ENCODE data around the gene LIPT2. TPM values are rescaled to one million over a fixed set of nuclear protein-coding genes. Genes with fewer than 3 reads are reported as not detected.

LIPT2 gene
- total RNA-seq, 1 donor from 2014 or later = 1.4 TPM

DNA sequence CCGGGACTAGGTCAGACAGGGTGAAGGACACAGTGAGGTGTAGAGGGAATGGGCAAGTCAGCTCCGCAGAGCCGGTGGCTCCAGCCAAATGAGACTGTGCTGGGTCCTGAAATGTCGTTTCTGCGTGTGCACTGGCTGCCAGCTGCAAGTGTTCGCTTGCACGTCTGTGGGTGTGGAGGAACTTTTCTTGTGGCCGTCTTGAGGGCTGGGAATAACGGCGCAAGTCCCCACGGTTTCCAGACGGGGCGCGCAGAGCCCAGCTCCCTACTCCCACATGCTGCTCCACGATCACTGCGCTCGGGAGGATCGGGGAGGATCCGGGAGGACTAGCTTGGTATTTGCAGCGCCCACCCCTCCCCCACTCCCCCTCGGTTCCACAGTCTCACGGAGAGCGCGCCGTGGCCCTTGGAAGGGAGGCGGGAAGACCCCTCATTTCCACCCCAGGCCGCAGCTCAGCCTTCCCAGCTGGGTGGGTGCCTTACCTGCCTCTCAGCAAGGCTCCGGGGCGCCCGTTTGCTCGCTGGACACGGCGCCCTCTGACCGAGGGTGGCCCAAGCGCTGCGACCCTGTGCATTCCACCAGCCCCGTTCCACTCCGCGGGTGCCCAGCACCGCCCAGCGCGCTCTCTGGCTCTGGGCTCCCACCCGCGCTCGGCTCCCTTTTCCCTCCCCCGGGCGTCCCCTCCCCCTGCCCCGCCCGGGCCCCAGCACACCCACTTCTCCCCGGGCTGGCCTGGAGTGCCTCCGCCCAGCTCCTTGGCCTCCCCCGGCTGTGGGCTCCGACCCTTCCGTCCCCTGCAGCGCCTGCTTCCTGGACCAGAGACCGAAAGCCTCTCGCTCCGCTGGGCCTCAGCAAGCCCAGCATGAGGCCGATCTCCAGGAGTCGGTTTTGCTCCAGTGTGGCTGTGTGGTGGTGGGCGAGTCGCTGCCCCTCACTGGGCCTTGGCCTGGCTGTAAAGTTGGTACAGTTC lies 26.3 kb downstream of the LIPT2 start, which contains the start of gene KCNE3:
KCNE3 (minus strand) TSS at position 634 of the 970 bp plus-strand sequence. CDS start 9,986 bp downstream, outside the sequence.
- intact Hi-C loops (cut with micrococcal nuclease) = no loop called here

- intact Hi-C loops (cut with micrococcal nuclease) = no loop called here
Measured at GRCh38 chr11:74465291-74465708, 28.2 kb downstream of the LIPT2 start.

GRCh38 chr11:74464746-74465145 lies 28.8 kb downstream of the LIPT2 start:
- intact Hi-C loops (cut with micrococcal nuclease) = no loop called here

- intact Hi-C loops (cut with micrococcal nuclease) = no loop called here
Measured at GRCh38 chr11:74463216-74463615, 30.3 kb downstream of the LIPT2 start.

DNA sequence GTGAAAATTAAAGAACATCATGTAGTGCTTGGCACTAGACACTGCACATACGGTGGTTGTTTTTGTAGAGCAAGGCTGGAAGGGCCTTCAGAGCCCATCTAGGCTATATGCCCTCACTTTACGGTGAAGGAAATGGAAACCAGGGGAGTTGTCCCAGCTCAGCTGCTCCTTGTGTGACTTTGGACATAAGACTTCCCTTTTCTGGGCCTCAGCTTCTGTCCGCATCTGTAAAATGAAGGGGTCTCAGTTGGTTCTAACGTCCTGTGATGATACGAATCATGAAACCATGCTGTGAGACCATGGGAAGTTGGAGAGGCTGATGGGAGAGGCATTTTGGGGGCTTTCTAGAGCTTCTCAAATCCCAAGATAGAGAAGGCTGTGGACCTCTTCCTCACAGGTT lies 30.9 kb downstream of the LIPT2 start:
- intact Hi-C loops (cut with micrococcal nuclease) = no loop called here

DNA sequence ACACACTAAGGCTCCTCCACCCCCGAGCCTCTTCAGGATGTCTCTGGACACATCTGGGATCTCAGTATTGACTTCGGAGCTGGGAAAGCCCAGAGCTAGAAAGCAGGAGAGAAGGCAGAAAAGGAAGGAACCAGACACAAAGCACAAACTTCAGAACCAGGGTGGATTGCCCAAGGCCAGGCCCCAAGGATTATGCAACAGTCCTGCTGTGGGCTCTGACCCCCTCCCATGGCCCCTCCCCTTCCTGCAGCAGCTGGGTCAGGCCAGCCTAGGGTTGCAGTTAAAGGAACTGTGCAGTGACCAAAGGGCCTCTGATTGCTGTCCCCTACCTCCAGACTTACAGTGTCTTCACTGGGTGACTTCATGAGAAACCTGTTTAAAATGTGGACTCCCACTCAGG lies 31.5 kb downstream of the LIPT2 start:
- intact Hi-C loops (cut with micrococcal nuclease) = no loop called here

- intact Hi-C loops (cut with micrococcal nuclease) = no loop called here
Measured at GRCh38 chr11:74460481-74461154, 32.9 kb downstream of the LIPT2 start.

- intact Hi-C loops (cut with micrococcal nuclease) = no loop called here
Measured at GRCh38 chr11:74460065-74460464, 33.5 kb downstream of the LIPT2 start.

GRCh38 chr11:74459584-74459983 lies 33.9 kb downstream of the LIPT2 start:
- intact Hi-C loops (cut with micrococcal nuclease) = no loop called here

- intact Hi-C loops (cut with micrococcal nuclease) = no loop called here
Measured at GRCh38 chr11:74457356-74457755, 36.2 kb downstream of the LIPT2 start.

GRCh38 chr11:74453373-74453975 lies 40.0 kb downstream of the LIPT2 start:
- intact Hi-C loops (cut with micrococcal nuclease) = loop anchor here (1.0 to 2.0 kb wide), 3 partner anchors 117 to 417 kb away; no protein-coding TSS in a partner anchor

GRCh38 chr11:74452366-74452765 lies 41.2 kb downstream of the LIPT2 start:
- intact Hi-C loops (cut with micrococcal nuclease) = loop anchor here (2.0 kb wide), 1 partner anchor 418 kb away; no protein-coding TSS in a partner anchor

GRCh38 chr11:74450318-74450717 lies 43.2 kb downstream of the LIPT2 start:
- intact Hi-C loops (cut with micrococcal nuclease) = no loop called here

- intact Hi-C loops (cut with micrococcal nuclease) = loop anchor here (1.0 kb wide), 4 partner anchors 44 to 485 kb away; partner anchors contain the start of gene LIPT2
Measured at GRCh38 chr11:74449369-74449931, 44.1 kb downstream of the LIPT2 start.

DNA sequence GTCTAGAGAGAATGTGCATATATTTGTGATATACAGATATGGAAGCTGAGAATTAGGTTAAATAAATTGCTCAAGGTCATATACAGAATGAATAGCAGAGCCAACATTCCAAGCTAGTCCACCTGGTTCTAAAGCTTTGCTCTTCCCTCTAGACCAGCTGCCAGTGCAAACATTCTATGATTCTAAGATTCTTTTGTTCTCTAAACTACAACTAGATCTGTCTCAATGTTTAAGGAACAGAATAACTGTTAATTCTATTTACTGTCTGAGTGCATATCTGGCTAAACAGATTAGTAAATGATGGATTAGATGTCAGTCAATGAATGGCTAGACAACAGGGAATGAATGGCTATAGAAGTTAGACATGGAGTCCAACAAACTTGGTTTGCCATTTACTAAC lies 45.8 kb downstream of the LIPT2 start:
- intact Hi-C loops (cut with micrococcal nuclease) = no loop called here

DNA sequence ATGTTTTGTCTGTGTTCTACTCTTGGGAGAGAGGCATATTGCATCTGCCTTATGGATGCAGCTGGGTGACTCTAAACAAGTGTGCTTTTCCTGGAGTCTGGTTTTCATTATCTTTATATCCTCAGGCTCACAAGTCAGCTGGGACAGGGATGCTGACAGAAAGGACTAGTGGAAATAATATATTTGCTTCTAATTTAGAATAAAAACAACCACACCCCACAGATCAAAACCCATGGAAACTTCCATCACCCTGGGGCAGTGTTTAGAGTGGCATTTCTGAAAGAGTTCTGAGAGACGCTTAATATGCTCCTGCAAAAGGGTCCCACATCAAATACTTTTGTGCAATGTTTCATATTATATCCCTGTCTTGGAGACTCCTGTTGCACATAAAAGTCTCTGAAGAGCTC lies 47.0 kb downstream of the LIPT2 start:
- intact Hi-C loops (cut with micrococcal nuclease) = no loop called here

GRCh38 chr11:74444173-74444826 lies 49.2 kb downstream of the LIPT2 start:
- intact Hi-C loops (cut with micrococcal nuclease) = no loop called here

DNA sequence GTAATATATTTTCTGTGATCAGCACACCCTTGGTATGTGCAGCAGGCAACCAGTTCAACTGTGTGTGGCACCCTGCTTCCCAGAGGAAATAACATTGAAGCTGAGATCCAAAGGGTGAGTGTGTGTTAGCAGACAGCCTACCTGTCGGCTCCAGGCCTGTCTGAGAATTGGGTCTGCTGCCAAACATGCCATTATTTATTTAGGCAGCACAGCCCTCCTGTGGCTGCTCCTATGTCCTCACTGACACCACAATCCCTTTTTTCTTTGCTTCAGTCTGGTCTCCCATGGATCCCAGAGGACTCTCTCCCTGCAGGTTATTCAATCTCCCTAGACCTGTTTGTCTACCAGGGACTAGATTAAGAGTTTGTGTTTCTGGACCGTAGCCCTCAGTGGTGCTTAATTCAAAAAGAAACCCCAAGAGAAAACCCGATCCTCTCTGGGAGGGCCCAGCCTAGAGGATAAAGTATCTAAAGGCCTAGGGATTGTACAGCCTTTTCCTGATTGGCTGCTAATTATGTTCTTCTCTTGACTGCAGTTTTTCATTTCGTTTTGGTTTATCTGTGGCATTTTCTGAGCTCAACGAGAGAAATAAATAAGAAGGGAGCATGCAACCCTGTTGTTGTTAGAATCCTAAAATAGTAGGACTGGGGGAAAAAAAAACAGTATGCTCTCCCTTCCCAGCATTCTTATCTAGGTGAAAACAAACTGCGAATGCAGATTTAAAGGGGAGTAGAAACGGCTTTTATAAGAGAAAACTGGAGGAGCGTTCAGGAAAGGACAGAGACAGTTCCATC lies 50.3 kb downstream of the LIPT2 start:
- intact Hi-C loops (cut with micrococcal nuclease) = no loop called here

GRCh38 chr11:74442636-74443035 lies 50.9 kb downstream of the LIPT2 start:
- intact Hi-C loops (cut with micrococcal nuclease) = no loop called here

Measured in T-helper 1 cell treated with Interleukin-12 subunit alpha and Interleukin-12 subunit beta and Interleukin-4 antibody, amounts not matched to agents 30 ng/mL and 1 ng/mL, for 36 hours (primary cell).